Sigmoid colon (tissue), 4 donors: Measurements from ENCODE around the gene ARHGEF10L.

Source experiments
- EP300 ChIP-seq, 4 donors: sonication (generic); formaldehyde crosslinking; IDR thresholded peaks; one replicate each; pipeline ENCODE4 v1.6.1; 2017; ENCODE audit warnings: antibody characterized with exemption in 4 of 4
- POLR2A ChIP-seq, 2 donors: fragments of 450-650 bp; IDR thresholded peaks; one replicate each; pipeline ENCODE4 v1.6.1; 2016; ENCODE audit warnings: antibody characterized with exemption in 2 of 2, mild to moderate bottlenecking in 2 of 2, moderate library complexity in 2 of 2
- POLR2AphosphoS5 ChIP-seq, 4 donors: sonication (generic); formaldehyde crosslinking; IDR thresholded peaks; one replicate each; pipeline ENCODE4 v1.6.1; 2017; ENCODE audit warnings: antibody characterized with exemption in 4 of 4
- TF ChIP-seq, protein P1 (sequence below), 4 experiments: fragments of 450-650 bp in 3 of 4; fragments of 200-600 bp in 1 of 4; IDR thresholded peaks; one replicate each; pipeline ENCODE4 v1.5.1; 2016 to 2019; ENCODE audit warnings: antibody characterized with exemption in 4 of 4, mild to moderate bottlenecking in 3 of 4, moderate library complexity in 2 of 4

GRCh38 chr1:17725084-17725719 is 185.7 kb downstream of the ARHGEF10L start:
- TF ChIP-seq EP300 (IDR thresholded peaks at IDR 0.05) (no peak), POLR2AphosphoS5 (IDR thresholded peaks at IDR 0.05) (no peak), POLR2A (IDR thresholded peaks at IDR 0.05) (no peak)
- TF ChIP-seq, protein P1, sequence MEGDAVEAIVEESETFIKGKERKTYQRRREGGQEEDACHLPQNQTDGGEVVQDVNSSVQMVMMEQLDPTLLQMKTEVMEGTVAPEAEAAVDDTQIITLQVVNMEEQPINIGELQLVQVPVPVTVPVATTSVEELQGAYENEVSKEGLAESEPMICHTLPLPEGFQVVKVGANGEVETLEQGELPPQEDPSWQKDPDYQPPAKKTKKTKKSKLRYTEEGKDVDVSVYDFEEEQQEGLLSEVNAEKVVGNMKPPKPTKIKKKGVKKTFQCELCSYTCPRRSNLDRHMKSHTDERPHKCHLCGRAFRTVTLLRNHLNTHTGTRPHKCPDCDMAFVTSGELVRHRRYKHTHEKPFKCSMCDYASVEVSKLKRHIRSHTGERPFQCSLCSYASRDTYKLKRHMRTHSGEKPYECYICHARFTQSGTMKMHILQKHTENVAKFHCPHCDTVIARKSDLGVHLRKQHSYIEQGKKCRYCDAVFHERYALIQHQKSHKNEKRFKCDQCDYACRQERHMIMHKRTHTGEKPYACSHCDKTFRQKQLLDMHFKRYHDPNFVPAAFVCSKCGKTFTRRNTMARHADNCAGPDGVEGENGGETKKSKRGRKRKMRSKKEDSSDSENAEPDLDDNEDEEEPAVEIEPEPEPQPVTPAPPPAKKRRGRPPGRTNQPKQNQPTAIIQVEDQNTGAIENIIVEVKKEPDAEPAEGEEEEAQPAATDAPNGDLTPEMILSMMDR (IDR thresholded peaks at IDR 0.05): no peak
